HFF-Myc (cell line): ENCODE data around the gene MEGF9.

ENCODE experiments used
- DNase-seq: peaks from one replicate; pipeline ENCODE4 v3.0.0-alpha.2; 2011; ENCODE audit warnings: low read depth; ENCODE audit errors: extremely low read depth
- H3K4me3 ChIP-seq: replicated peaks from 2 replicates; pipeline ENCODE4 v1.5.1; 2011; ENCODE audit warnings: low read depth, mild to moderate bottlenecking, control low read depth, low read length
- TF ChIP-seq, protein P1 (sequence below): IDR thresholded peaks from 2 replicates; pipeline ENCODE4 v1.5.1; 2012; ENCODE audit warnings: mild to moderate bottlenecking, low read depth, low read length, control low read depth; ENCODE audit errors: missing control alignments

Gene MEGF9

DNA sequence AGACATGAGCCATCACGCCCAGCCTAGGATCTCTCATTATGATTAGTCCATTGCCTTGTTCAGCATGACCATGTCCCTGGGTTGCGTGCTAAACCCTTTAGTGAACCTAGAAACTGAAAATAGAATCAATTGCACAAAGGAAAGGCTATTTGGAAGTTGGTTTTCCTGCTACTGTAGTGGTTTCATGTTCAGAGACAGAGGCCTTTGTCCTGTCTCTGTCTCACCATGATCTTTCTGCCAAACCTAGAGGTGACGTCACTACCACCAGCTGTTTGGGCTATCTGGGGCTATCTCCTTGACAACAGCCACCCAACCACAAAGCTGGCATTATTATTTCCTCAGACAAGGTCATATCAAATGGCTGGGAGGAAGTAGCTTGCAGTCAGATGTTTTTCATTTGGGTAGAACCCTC is 130.3 kb downstream of the MEGF9 start:
- no peak overlapping the region for H3K4me3 ChIP-seq
- peak; percentile 79 for DNase-seq

GRCh38 chr9:120580051-120580896 is 134.0 kb downstream of the MEGF9 start, which contains the start of gene CDK5RAP2:
TSS of gene CDK5RAP2 (minus strand) at chr9:120580167. CDS start at chr9:120579978, 189 bp downstream.
- peak within 1 kb of the TSS; percentile 98 for H3K4me3 ChIP-seq
- peak; percentile 92 for DNase-seq
- TF ChIP-seq, protein P1, sequence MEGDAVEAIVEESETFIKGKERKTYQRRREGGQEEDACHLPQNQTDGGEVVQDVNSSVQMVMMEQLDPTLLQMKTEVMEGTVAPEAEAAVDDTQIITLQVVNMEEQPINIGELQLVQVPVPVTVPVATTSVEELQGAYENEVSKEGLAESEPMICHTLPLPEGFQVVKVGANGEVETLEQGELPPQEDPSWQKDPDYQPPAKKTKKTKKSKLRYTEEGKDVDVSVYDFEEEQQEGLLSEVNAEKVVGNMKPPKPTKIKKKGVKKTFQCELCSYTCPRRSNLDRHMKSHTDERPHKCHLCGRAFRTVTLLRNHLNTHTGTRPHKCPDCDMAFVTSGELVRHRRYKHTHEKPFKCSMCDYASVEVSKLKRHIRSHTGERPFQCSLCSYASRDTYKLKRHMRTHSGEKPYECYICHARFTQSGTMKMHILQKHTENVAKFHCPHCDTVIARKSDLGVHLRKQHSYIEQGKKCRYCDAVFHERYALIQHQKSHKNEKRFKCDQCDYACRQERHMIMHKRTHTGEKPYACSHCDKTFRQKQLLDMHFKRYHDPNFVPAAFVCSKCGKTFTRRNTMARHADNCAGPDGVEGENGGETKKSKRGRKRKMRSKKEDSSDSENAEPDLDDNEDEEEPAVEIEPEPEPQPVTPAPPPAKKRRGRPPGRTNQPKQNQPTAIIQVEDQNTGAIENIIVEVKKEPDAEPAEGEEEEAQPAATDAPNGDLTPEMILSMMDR: no peak

More for the DNA sequence above, 130.3 kb downstream of the MEGF9 start:
- TF ChIP-seq, protein P1: no peak

- peak overlapping the region; percentile 98 for H3K4me3 ChIP-seq
- TF ChIP-seq, protein P1: no peak
- no peak for DNase-seq
These were observed 134.9 kb downstream of the MEGF9 start for GRCh38 chr9:120579139-120580050.

DNA sequence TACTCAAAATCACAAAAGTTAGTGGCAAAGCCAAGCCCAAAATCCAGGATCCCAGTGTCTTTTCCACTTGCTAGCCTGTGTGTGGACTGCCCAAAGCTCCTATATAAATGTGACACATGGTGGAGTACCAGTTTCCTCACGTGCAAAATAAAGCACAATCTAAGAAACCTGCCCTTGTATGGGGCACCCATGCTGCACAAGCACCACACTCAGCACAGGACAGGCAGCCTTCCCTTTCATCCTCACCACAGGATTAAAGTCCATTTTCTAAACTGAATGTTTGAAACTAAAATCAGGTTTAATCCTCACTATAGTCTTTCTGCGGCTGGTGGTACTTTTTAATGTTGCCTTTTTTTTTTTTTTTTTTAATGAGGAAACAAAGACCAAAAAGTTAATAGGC is 139.8 kb downstream of the MEGF9 start:
- H3K4me3 ChIP-seq: no peak overlapping the region
- TF ChIP-seq, protein P1: no peak
- no peak for DNase-seq

DNA sequence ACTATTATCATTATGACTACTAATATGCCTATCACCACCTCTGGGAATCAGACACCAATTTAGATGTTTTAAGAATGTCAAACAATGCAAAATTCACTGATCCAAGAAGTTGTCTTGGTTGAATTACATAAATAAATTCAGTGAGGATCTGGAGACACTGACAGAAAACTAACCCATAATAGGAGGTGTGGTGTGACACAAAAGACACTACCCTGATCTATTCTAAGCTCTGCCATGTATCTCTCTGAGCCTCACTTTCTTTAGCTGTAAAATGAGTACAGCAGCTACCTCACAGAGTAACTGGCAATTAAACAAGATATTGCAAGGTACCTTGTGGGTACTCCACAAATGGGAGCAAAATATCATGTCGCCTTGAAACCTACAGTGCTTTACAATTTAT is 141.8 kb downstream of the MEGF9 start:
- TF ChIP-seq, protein P1: no peak
- DNase-seq: no peak
- H3K4me3 ChIP-seq: no peak overlapping the region

DNA sequence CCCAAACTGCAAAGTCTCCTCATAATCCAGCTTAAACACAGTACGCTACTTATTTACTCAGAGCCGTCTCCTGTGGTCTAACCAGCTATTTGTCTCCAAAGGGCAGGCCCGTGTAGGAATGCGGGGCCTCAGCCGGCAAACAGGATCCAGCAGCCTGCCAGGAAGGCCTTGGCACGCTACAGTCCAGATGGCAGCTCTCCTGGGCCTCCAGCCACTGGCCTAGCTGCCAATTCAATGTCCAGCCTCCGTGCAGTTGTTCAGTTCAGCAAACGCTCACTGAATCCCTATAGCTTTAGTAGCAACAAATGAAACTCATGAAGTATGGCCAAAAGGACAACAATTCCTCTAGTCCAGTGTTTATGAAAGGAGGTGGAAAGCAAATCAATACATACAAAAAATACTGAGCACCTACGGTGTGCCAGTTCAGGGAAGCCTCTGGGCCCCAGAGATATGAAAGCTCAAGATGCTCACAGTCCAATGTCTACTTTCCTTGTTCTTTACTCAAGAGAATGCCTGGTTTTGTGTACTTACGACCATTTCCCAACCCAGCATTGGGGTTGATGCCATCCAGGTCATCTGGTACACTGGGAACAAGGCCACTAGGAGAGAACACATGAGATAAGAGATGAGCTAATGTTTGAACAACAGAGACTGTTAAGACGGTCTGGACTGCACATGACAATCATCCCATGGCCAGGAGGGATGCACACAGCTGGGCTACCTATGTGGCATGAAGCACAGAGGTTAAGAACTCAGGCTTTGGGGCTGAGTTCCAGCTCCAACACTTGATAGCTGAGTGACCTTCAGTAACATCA is 142.6 kb downstream of the MEGF9 start:
- no peak overlapping the region for H3K4me3 ChIP-seq
- TF ChIP-seq, protein P1: no peak
- no peak for DNase-seq
